ENCODE data around the gene UGT1A10.

DNA sequence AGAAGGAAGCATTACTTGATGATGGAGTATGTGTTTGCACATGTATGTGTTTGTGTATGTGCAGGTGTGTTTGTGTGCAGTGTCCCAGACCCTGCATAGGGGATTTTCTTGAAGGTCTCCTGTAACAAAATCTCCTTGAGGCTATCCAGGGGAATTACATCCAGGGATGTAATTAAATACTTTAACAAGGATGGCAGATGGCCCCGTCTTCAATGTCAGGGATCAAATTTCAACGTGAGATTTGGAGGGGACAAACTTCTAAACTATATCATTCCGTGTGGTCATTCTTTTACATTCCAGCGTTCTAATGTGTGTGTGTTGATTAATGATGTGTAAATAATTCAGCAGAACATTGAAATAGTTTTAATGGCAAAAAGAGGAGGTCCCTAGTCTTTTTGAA, 38.7 kb downstream of the UGT1A10 start:
- TF ChIP-seq, protein P1, sequence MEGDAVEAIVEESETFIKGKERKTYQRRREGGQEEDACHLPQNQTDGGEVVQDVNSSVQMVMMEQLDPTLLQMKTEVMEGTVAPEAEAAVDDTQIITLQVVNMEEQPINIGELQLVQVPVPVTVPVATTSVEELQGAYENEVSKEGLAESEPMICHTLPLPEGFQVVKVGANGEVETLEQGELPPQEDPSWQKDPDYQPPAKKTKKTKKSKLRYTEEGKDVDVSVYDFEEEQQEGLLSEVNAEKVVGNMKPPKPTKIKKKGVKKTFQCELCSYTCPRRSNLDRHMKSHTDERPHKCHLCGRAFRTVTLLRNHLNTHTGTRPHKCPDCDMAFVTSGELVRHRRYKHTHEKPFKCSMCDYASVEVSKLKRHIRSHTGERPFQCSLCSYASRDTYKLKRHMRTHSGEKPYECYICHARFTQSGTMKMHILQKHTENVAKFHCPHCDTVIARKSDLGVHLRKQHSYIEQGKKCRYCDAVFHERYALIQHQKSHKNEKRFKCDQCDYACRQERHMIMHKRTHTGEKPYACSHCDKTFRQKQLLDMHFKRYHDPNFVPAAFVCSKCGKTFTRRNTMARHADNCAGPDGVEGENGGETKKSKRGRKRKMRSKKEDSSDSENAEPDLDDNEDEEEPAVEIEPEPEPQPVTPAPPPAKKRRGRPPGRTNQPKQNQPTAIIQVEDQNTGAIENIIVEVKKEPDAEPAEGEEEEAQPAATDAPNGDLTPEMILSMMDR (IDR thresholded peaks at IDR 0.05) = no peak
- no peak for TF ChIP-seq POLR2A (IDR thresholded peaks at IDR 0.05)

Data from vagina (tissue), 2 donors.